GM20431 (cell line): Measurements from ENCODE around the gene FNDC3B.

Experiments
- in situ Hi-C: fragments of 300-500 bp; cut with MseI, MboI; formaldehyde crosslinking; loops from one replicate; pipeline ENCODE4 v1.15.0; 2020; ENCODE audit warnings: low sequenced_read_pairs; ENCODE audit not compliant: unreplicated experiment

FNDC3B gene

DNA sequence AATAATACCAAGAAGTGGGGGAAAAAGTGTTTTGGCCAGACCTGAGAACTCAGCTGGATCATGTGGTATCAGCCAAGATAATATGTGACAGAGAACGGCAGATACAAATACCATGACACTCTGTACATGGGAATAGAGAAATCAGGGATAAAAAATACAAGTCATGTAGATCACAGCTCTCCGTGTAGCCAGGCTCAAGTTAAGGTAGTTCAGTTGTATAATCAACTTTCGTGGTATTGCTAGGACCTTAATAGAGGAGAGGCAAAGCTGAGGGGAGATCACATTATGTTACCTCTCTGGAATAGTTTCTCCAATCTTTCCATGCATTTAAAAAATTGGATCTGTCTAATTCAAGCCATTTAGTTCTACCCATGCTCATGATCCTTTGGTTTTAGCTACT lies 229.0 kb downstream of the FNDC3B start:
- in situ Hi-C loops: no loop called here

DNA sequence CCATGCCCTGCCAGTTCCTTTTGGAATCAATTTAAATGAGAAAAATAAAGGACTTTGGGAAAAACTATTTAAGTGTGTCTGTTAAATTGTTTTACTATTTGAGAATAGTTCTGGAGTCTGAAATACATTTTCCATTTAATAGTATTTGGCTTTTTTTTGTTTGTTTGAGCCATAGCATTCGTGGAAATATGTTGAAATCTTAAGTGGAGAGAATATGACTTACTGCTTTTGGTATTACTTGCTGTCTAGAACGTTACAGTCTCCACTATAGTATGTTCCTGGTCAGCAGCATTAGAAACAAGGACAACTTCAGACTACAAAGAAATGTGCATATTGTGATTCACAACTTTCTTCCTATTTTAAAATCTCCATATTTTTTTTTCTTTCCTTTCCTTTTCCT lies 229.5 kb downstream of the FNDC3B start:
- in situ Hi-C loops: no loop called here

DNA sequence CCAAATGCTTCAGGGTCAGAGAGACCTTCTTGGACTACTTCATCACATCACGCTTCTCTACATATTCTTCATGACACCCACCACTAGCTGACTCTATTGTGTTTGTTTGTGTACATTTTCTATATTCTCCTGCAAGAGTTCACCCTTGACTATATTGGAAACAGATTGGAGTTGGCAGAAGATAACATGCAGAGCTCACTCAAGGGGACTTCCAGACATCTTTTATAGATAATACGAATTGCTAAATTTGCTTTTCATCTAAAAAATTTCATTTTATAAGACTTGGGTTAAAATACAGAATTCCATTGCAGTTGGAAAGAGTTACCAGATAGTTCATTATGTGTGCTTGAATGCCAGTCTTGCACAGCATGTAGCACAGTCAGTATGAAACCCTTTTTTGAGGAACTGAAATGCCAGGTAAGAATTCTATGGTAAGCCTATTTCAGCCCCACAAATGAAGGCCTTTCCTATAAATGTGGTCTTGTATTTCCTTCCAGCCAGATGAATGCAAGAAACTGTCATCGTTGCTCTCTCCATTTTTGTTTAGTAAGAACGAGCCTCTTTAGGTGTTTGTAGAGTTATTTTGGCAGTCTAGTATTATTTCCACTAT lies 231.3 kb downstream of the FNDC3B start:
- in situ Hi-C loops: no loop called here

DNA sequence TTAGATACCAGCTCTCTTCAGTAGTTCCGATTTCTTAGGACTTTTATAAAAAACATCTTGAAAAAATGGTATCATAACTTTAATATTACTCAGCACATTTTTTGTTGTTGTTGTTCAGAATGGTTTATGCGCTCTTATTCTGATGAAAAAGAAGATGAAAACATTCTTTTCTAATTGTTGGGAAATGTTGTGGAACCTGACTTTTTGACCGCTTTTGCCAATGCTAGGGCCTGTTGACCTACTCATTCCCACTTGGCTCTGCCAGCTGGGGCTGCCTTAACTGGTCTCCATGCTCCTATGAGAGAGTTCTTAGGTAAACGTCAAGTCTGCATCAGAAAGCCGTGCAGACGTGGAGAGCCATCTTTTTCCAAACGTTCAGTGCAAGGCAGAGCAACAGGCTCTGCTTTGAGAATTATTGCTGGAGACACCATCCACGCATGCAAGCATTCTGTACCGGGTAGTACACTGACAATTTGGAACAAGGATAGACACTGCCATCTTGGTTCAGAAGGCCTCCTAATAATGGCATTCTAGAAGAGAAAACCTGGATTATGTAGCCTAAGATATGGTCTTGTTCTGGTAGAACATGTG lies 232.1 kb downstream of the FNDC3B start:
- in situ Hi-C loops: no loop called here

DNA sequence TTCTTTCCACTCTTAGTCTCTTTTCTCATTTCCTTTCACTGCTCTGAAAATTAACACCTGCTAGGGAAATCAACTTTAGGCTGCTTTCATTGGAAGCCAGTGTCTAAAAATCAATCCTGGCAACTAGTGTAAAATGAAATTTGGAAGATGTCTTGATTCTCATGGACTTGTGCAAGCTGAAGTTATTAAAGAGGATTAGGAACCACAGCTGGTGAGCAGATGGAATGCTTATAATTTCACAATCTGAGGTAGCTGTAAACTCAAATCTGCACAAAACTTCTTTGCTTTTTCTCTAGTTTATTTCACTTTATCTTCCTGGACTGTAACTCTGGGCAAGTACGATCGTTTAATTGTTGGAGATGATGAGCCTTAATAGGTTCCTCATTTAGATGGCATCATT lies 233.3 kb downstream of the FNDC3B start:
- in situ Hi-C loops: no loop called here

DNA sequence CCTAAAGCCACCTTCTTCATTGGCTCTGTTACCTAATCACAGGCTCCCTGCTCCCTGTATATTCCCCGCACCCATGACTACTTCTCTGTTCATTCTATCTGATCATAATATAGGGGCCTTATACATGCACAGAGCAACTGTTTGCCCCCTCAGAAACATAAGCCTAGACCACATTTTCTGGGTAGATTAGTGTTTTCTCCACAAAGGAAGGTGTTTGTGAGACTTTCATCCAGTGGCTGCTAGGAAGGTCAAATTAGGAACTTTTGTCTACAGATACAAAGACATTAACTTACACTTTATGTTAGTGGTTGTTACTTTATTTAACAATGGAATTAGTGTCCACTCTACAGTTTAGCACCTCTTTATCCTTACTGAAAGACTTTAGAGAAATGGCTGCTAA lies 234.0 kb downstream of the FNDC3B start:
- in situ Hi-C loops: no loop called here

DNA sequence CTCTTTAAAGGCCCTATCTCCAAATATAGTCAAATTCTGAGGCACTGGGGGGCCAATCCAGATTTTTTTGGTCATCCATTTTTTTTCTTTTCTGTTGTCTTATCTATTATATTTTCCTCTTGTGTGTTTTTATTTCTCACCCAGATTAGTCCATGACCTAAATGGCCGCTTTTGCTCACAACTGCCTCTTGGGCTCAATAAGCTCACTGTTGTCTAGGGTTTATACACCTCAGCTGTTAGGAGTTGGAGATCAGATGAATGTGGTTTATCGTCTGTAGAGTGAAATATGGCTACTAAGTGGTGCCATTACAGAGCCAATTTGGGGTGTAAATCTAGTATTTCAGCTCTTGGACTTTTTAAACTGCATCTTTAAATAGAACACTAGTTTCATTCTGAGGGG lies 235.5 kb downstream of the FNDC3B start:
- in situ Hi-C loops: no loop called here

DNA sequence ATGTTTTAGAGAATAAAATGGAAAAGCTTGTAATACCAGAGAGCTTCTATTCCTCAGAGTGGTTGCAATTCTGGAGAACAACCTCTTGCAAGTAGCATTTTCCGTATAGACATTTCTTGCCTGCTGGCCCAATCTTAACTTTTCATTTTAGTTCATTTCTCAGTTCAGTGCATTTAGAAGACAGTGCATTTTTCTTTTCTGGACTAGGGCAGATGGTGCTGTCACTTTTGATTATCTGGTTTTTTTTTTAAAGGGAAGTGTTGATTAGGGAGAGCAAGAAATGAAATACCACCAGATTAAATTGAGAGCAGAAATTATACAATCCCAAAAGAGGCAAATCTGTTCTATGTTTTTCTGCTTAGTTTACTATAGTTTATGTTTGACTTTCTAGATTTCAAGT lies 236.2 kb downstream of the FNDC3B start:
- in situ Hi-C loops: no loop called here

DNA sequence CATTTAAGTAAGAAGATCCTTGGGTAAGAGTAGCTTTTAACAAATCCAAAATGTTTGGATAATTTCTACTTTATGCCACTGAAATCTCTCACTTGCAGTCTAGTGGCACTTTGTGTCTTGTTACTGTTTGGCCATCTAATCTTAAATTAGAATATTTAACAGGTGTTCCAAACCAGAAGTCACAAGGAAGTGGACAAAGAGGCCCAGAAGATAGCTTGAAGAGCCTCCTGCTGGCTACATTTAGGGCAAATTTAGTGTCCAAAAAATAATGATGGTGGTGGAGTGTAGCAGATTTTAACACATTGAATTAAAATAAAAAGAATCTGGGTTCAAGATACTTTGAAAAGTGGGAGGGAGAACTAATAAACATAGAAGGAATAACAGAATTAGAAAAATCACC lies 236.7 kb downstream of the FNDC3B start:
- in situ Hi-C loops: no loop called here

DNA sequence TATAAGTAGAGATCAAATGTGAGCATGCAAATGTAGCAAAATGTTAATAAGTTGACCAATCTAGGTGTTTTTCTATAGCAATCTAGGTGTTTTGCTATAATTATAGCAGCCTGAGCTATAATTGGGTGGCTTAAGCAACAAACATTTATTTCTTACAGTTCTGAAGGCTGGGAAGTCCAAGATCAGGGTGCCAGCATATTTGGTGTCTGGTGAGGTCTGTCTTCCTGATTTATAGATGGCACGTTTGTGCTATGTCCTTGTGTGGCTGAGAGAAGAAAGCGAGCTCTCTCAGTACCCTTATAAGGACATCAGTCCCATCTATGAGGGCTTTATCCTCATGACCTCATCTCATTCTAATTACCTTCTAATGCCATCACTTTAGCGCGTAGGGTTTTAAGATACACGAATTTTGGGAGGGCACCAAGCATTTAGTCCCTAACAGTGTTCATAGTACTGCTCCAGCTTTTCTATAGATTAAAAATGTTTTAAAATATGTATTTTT lies 237.8 kb downstream of the FNDC3B start:
- in situ Hi-C loops: no loop called here

DNA sequence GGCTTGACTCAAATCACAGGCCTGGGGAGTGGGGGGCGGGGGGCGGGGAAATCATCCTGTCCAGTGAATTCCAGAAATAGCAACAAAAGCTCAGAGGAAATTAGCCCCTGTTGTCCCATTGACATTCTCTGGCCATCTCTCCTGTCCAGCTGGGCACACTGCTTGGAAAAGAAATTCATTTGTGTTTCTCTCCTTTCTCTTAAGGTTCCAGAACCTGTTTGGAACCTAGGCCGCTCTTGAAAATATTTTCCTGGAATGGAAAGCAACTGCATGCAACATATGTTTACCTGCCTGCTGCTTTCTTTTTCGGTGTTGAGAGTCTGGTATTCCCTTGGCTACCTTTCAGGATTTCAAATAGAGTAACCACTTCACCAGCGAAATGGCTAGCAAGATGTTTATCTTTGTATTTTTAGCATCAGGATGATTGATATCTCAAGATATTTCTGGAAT lies 239.8 kb downstream of the FNDC3B start:
- in situ Hi-C loops: no loop called here

DNA sequence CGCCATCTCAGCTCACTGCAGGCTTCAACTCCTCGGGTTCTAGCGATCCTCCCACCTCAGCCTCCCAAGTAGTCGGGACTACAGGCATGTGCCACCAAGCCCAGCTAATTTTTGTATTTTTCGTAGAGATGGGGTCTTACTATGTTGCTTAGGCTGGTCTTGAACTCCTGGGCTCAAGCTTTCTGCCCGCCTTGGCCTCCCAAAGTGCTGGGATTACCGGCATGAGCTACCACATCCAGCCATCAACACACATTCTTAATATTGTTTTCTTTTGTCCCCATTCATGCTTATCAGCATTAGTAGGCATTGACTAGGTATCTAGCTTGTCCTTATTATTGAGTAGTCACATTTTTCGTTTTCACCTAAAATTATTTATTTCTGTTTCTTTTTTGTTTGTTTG lies 240.6 kb downstream of the FNDC3B start:
- in situ Hi-C loops: no loop called here

DNA sequence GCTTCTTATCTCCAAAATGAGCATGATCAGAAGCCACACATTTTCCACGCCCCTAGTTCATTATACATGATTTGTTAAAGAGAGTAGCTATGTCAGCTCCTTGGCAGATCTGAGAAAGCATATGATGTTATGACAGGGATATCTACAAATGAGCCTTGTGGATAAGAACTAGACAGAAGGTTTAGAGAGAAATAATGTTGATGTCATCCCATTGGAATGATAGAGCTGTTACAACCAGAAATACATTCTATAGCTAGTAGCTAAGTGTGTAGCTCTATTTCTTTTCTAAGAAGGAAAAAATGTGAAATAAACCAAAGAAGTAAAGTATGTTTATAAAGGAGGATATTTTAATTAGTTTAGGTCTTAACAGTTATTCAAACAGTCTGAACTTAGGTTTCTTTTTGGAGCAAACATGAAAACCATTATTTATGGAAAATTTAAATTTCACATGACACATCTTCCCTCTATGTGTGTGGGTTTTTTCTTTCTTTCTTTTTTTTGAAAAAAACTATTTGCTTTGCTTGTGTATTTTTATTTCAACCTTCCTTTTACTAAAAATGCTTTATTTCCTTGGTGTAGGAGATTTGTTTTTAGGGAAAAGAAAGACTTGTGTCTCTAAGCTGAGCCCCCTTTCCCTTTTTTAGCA lies 241.2 kb downstream of the FNDC3B start:
- in situ Hi-C loops: no loop called here

DNA sequence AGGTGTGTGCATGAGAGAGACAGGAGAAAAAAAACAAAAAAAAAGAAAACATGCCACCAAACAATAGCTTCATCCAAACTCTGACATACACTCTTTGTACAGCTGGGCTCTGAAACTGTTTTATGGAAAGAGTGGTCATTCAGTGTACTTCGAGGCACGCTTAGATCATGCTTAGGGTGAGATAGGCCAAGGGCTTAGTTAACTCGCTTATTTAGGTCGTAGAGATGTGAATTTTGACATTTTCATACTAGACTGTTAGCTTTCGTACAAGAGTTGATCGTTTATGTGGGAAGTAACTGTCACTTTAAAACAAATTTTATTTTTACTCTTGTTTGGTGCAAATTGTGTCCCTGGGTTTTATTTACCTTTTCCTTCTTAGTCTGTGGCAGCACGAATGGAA lies 242.5 kb downstream of the FNDC3B start:
- in situ Hi-C loops: no loop called here

DNA sequence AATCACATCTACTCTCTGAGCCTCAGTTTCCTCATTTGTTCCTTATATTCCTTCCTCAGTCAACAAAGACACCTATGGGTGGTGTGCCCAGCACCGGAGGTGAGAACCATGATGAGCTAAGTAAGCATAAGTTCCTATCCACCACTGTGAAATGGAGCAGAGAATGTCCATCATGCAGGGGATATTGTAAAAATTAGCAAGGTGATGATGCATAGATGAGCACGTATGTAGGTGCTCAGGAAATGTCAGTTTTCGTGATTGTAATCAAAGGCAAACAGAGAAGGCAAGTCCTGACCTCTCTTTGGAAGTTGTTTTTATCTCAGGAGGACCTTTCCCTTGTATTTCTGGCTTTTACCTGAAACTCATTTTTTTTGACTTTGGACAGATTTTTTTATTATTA lies 243.5 kb downstream of the FNDC3B start:
- in situ Hi-C loops: no loop called here

DNA sequence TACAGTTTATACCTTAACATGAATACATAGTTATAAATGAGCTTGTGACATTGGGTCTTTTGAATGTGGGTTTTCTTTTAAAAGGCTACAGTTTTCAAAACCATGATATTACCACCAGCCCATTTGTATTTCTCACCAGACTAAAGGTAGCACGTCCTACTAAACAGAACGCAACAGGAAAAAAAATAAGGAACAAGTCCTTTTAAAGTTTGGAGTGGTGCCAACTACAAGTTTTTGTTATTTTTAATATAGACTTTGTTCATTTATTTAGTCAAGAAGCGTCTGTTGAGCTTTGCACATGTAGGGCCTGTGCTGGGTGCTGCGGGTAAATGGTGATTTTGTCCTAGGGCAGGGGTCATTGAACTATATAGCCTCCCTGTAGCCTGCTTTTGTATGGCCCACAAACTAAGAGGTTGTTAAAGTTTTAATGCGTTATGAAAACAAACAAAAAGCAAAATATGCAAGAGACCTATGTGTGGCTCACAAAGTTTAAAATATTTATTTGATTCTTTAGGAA lies 244.5 kb downstream of the FNDC3B start:
- in situ Hi-C loops: no loop called here

DNA sequence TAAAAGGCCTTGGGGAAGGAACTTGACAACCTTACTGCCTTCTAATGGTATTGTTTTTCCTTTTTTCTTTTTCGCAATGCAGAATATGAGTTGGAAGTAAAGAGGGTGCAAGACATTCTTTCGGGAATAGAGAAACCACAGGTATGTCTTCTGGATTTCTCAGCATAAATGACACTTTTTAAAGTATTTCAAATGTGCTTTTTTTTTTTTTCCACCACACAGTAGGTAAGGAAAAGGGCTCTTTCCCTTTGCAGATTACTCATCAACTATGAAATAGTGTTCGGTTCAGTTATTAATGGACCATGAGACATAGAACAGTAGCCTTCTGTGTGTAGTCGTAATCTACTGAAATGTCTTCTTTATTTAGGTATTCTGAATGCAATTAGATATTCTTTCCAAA lies 246.5 kb downstream of the FNDC3B start:
- in situ Hi-C loops: no loop called here

DNA sequence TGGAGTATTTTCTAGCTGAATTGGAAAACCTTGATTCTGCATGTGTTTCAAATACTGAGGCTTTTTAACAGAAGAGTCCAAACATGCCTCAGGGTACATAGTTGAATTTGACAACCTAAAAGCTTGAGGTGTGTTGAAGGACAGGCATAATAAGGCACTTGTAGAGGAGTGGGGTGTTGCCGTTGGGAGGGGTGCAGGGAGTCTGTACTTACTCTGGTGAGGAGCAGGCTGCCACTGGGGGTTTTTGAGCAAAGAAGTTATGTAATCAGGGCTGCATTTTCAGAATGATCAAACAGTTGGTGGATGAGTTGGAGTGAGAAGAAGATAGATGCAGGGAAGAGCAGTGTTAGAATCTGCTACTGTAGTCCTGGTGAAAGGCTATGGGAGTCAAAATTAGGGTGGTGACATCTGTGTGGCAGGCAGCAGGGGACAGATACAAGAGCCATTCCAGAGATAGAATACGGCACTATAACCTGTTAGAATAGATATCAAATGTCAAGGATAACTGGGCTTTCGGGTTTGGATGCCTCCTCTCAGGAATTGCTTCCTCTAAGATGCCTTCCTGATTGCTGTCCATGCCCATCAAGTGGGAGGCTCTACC lies 247.3 kb downstream of the FNDC3B start:
- in situ Hi-C loops: no loop called here

DNA sequence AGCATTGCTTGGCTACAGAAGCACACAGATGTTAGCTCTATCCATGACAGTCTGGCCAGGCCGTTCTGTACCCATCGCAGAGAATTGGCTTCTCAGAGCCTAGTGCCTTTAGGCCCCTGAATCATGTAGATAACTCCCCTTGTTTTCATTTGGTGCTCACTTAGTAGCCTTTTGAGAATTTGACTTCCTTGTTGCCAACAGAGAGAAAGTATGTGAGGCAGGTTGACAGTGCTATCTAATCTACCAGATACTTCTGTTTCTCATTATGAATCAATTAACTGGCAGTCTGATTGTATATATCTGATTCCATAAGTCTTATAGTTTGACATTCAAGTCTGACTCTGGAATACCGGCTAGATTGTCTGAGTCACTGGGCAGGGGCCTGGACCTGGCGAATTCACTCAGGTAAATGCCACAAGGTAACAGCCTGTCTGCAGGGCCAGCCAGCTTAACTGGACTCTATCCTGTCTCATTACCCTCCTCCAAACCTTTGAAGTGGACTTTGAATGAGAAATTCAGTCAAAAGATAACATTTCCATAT lies 248.6 kb downstream of the FNDC3B start:
- in situ Hi-C loops: no loop called here

DNA sequence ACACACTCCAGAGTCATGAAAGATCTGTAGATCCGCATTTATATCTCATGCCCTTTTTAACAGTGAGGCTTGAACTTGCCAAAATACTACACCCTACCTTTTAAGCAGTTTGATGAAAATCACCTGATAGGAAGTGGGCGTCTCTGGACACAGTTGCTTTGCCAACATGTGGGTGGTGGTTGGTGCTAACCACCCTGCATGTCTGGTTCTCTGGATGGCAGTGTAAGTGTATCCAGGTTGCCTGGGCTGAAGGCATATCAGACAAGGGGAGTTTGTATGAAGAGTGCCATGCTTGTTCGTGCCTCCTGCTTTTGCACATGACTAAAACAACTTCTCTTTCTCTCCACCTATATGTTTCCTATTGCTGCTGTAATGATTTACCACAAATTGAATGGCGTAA lies 249.3 kb downstream of the FNDC3B start:
- in situ Hi-C loops: no loop called here

DNA sequence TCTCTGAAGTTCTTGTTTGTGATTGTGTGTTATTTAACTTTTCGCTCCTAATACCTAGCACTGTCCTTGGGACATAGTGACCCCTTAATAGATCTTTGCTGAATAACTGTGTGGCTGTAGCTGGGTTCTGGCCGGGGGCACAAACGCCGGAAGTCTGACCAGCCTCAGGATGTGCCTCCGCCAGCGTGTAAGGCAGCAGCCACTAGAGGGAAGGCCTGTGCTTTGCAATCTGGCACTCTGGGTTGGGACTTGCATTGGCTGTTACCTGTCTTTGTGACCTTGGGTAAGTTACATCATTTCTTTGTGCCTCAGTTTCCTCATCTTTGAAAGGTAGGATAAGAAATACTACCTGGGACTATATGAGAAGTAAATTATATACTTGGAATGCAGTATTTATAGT lies 250.2 kb downstream of the FNDC3B start:
- in situ Hi-C loops: no loop called here
